CD14-positive monocyte (primary cell): ENCODE data around the gene CCM2. TPM values are rescaled to one million over a fixed set of nuclear protein-coding genes. Genes with fewer than 3 reads are reported as not detected.

Experiments used
- DNase-seq, 3 donors: peaks; one replicate each; pipeline ENCODE4 v3.0.0-alpha.2; 2011 to 2022
- H2AFZ ChIP-seq: 2 replicates; pipeline ENCODE4 v1.6.0; 2012; ENCODE audit warnings: mild to moderate bottlenecking, low read depth, low read length, inconsistent platforms; ENCODE audit not compliant: insufficient read depth, poor library complexity, severe bottlenecking
- H3K27ac ChIP-seq, 2 donors: 1 replicate in 1 of 2; 2 replicates in 1 of 2; pipeline ENCODE4 v1.5.1; 2012 to 2013; ENCODE audit warnings: low read length in 2 of 2, control low read depth in 1 of 2, inconsistent platforms in 1 of 2, low read depth in 1 of 2, mild to moderate bottlenecking in 1 of 2
- H3K27me3 ChIP-seq, 2 donors: one replicate each; pipeline versions ENCODE4 v1.6.0 to v1.6.1; 2011 to 2013; ENCODE audit warnings: low read length in 2 of 2; ENCODE audit not compliant: control insufficient read depth in 2 of 2, insufficient read depth in 2 of 2
- H3K36me3 ChIP-seq, 2 donors: replicated peaks in 1 of 2; 1 replicate in 1 of 2; 2 replicates in 1 of 2; pipeline versions ENCODE4 v1.5.1 to v1.6.1; 2012 to 2013; ENCODE audit warnings: low read length in 2 of 2, control low read depth in 1 of 2, inconsistent platforms in 1 of 2, mild to moderate bottlenecking in 1 of 2; ENCODE audit not compliant: insufficient read depth in 2 of 2, control insufficient read depth in 1 of 2
- H3K4me1 ChIP-seq, 2 donors: 1 replicate in 1 of 2; 2 replicates in 1 of 2; pipeline versions ENCODE4 v1.5.1 to v1.6.1; 2012 to 2013; ENCODE audit warnings: low read length in 2 of 2, control low read depth in 1 of 2, inconsistent platforms in 1 of 2, mild to moderate bottlenecking in 1 of 2, moderate library complexity in 1 of 2; ENCODE audit not compliant: insufficient read depth in 2 of 2, control insufficient read depth in 1 of 2
- H3K4me2 ChIP-seq: replicated peaks from 2 replicates; pipeline ENCODE3; 2012; ENCODE audit warnings: low read length, moderate library complexity, mild to moderate bottlenecking; ENCODE audit not compliant: poor library complexity, severe bottlenecking; ENCODE audit errors: extremely low read depth
- H3K4me3 ChIP-seq, 3 experiments: fragments of 200-600 bp in 1 of 3; sonication (generic) in 1 of 3; replicated peaks in 1 of 3; 1 replicate in 2 of 3; 2 replicates in 1 of 3; pipeline ENCODE4 v1.5.1; 2011 to 2013; ENCODE audit warnings: low read length in 3 of 3, mild to moderate bottlenecking in 3 of 3, control low read depth in 2 of 3, low read depth in 2 of 3, inconsistent platforms in 1 of 3, moderate library complexity in 1 of 3
- H3K79me2 ChIP-seq: 2 replicates; pipeline ENCODE4 v1.6.0; 2012; ENCODE audit warnings: mild to moderate bottlenecking, control low read depth, inconsistent platforms, low read length, moderate library complexity; ENCODE audit not compliant: insufficient read depth
- H3K9ac ChIP-seq: 2 replicates; pipeline ENCODE4 v1.6.0; 2017; ENCODE audit warnings: low read length, mild to moderate bottlenecking; ENCODE audit not compliant: insufficient read depth, poor library complexity, severe bottlenecking
- H3K9me3 ChIP-seq, 2 donors: replicated peaks in 1 of 2; 1 replicate in 1 of 2; 2 replicates in 1 of 2; pipeline versions ENCODE4 v1.5.1 to v1.6.1; 2012 to 2013; ENCODE audit warnings: low read length in 2 of 2, control low read depth in 1 of 2; ENCODE audit not compliant: control insufficient read depth in 1 of 2, insufficient read depth in 1 of 2
- H4K20me1 ChIP-seq: 2 replicates; pipeline ENCODE4 v1.6.0; 2012; ENCODE audit warnings: mild to moderate bottlenecking, low read length, control low read depth, moderate library complexity; ENCODE audit not compliant: insufficient read depth
- H3K27ac Mint-ChIP-seq, 7 donors: one replicate each; pipeline ENCODE4 v1.8.0; 2020; ENCODE audit warnings: mild to moderate bottlenecking in 7 of 7, mixed read lengths in 7 of 7, moderate library complexity in 6 of 7, inconsistent platforms in 2 of 7
- H3K27me3 Mint-ChIP-seq, 3 donors: one replicate each; pipeline ENCODE4 v1.8.0; 2021 to 2022; ENCODE audit warnings: low read depth in 3 of 3, mild to moderate bottlenecking in 3 of 3, mixed read lengths in 3 of 3, moderate library complexity in 3 of 3, inconsistent platforms in 1 of 3
- H3K36me3 Mint-ChIP-seq, 2 donors: one replicate each; pipeline ENCODE4 v1.8.0; 2020; ENCODE audit warnings: mixed read lengths in 2 of 2, inconsistent platforms in 1 of 2, mild to moderate bottlenecking in 1 of 2
- H3K4me1 Mint-ChIP-seq: one replicate; pipeline ENCODE4 v1.8.0; 2020; ENCODE audit warnings: mild to moderate bottlenecking, mixed read lengths
- H3K4me3 Mint-ChIP-seq, 2 donors: one replicate each; pipeline ENCODE4 v1.8.0; 2020; ENCODE audit warnings: mild to moderate bottlenecking in 2 of 2, mixed read lengths in 2 of 2, moderate library complexity in 1 of 2
- H3K9me3 Mint-ChIP-seq, 7 donors: one replicate each; pipeline ENCODE4 v1.8.0; 2020 to 2022; ENCODE audit warnings: mixed read lengths in 7 of 7, mild to moderate bottlenecking in 6 of 7, moderate library complexity in 6 of 7, inconsistent platforms in 2 of 7
- whole genome bisulfite sequencing: methylation state at CpG from one replicate; pipeline ENCODE4 v1.1.5; 2013; ENCODE audit warnings: missing lambda C conversion rate; ENCODE audit not compliant: insufficient coverage; 5-methylcytosine and 5-hydroxymethylcytosine counted together
- intact Hi-C, 2 donors: fragments of 100-400 bp; cut with micrococcal nuclease; formaldehyde crosslinking; loops; one replicate each; pipeline versions ENCODE4 v1.15.0 to v1.15.1; 2023
- polyA plus RNA-seq, 3 donors: library from polyadenylated mRNA; depleted of rRNA in 1 of 3; unstranded in 2 of 3; stranded (reverse) in 1 of 3; fragments of 300-500 nt in 2 of 3; fragments of >200 nt in 1 of 3; fragmentation: Illumina TruSeq in 2 of 3; gene quantifications; 1 replicate in 2 of 3; 2 replicates in 1 of 3; pipeline ENCODE4 v1.2.3, GENCODE V29; 2012 to 2021
- TF ChIP-seq, protein P1 (sequence below): fragments of 200-600 bp; IDR thresholded peaks from one replicate; pipeline ENCODE4 v1.8.0; 2022; ENCODE audit warnings: antibody characterized with exemption, mild to moderate bottlenecking

CCM2 gene
- polyA plus RNA-seq, 3 donors = 38.5 to 102 (median 51.4) TPM

DNA sequence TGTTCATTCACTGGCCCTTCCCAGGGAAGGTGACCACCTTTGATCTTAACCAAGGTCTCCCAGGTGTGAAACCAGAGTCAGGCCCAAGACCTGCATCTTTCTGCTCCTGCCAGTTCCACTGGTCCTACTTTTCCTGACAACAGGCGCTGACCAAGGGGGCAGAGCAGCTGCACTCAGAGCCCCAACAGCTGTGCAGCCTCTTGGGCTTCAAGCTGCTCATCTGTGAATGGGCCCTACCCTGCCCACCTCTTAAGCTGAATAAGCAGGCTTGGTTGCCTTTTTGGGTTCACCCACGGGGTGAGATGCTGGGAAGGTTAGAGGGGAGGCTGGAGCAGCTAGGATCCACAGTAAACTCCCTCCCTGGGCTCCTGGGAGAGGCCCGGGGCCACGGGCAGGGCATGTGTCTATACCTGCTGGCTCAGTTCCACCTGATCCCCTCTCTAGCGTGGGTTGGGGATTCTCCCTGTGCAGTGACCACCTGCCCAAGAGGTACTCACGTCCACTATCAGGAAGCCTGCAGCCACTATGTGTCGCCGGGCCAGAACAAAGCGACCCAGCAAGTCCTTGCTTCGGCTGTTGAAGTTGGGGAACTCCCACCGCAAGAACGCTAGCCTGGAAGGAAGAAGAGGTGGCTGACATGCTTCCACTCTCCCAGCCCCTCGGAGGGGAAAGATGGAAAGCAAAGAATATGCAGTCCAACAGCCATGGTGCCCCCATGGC lies 100.9 kb downstream of the CCM2 start:
- Mint-ChIP-seq H3K9me3 (peaks cover 0 to 2% (median 0%) of the 10 kb centered on the region in 7 donors), H3K4me1 (no peaks in the 10 kb centered on the region), H3K27ac (peak overlapping the region in 1 of 7 donors; percentile 13), H3K4me3 (no peak overlapping the region), H3K27me3 (no peaks in the 10 kb centered on the region), H3K36me3 (peaks cover 67 to 71% of the 10 kb centered on the region in 2 donors)
- Histone ChIP-seq H3K36me3 (peaks cover 70 to 81% of the 10 kb centered on the region in 2 donors), H3K27ac (no peak overlapping the region), H3K9me3 (no peaks in the 10 kb centered on the region), H4K20me1 (peaks cover 45% of the 10 kb centered on the region), H3K4me2 (no peak overlapping the region), H3K27me3 (no peaks in the 10 kb centered on the region), H3K79me2 (peaks cover 18% of the 10 kb centered on the region), H3K9ac (no peak overlapping the region), H3K4me1 (no peaks in the 10 kb centered on the region), H2AFZ (no peak overlapping the region), H3K4me3 (no peak overlapping the region)
- no peak for DNase-seq
- WGBS = 98% methylated on average over 7 of the region's 13 CpGs
- intact Hi-C loops = no loop called here
- TF ChIP-seq, protein P1, sequence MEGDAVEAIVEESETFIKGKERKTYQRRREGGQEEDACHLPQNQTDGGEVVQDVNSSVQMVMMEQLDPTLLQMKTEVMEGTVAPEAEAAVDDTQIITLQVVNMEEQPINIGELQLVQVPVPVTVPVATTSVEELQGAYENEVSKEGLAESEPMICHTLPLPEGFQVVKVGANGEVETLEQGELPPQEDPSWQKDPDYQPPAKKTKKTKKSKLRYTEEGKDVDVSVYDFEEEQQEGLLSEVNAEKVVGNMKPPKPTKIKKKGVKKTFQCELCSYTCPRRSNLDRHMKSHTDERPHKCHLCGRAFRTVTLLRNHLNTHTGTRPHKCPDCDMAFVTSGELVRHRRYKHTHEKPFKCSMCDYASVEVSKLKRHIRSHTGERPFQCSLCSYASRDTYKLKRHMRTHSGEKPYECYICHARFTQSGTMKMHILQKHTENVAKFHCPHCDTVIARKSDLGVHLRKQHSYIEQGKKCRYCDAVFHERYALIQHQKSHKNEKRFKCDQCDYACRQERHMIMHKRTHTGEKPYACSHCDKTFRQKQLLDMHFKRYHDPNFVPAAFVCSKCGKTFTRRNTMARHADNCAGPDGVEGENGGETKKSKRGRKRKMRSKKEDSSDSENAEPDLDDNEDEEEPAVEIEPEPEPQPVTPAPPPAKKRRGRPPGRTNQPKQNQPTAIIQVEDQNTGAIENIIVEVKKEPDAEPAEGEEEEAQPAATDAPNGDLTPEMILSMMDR = no peak

DNA sequence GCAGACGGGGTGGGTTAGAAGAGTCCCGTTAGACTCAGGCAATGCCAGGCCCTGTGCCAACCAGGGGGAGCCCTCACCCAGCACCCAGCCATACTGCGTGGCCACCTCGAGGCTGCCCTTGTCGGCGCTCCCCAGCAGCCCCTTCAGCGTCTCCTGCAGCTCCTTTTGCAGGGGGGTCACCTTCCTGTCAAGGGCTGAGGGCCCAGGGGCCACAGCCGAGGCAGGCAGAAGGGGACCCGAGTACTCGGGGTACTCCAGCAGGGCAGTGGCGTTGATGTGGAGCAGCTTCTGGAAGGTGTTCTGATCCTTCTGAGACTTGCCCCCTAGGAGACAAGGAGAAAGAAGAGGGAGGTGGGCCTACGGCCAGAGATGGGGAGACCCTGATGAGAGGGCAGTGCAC lies 101.7 kb downstream of the CCM2 start:
- Mint-ChIP-seq H3K4me3 (no peak overlapping the region), H3K4me1 (no peaks in the 10 kb centered on the region), H3K27me3 (no peaks in the 10 kb centered on the region), H3K9me3 (no peaks in the 10 kb centered on the region), H3K36me3 (peaks cover 74 to 79% of the 10 kb centered on the region in 2 donors), H3K27ac (peak overlapping the region in 2 of 7 donors; percentile 13 to 19)
- Histone ChIP-seq H2AFZ (no peak overlapping the region), H3K36me3 (peaks cover 78 to 90% of the 10 kb centered on the region in 2 donors), H3K4me2 (no peak overlapping the region), H4K20me1 (peaks cover 53% of the 10 kb centered on the region), H3K9me3 (no peaks in the 10 kb centered on the region), H3K27me3 (no peaks in the 10 kb centered on the region), H3K9ac (no peak overlapping the region), H3K27ac (no peak overlapping the region), H3K4me1 (no peaks in the 10 kb centered on the region), H3K4me3 (no peak overlapping the region), H3K79me2 (peaks cover 23% of the 10 kb centered on the region)
- TF ChIP-seq, protein P1 = no peak
- intact Hi-C loops = no loop called here
- no peak for DNase-seq
- WGBS = 95% methylated on average over 11 of the region's 12 CpGs
